PFSK-1 (cell line): ENCODE measurements around the gene DGKG.
A peak's percentile ranks its signal among the peaks of the same experiment; 100 is the strongest.

ENCODE experiments used
- FOXP2 ChIP-seq: optimal IDR thresholded peaks from 2 replicates; pipeline ENCODE3; 2011; ENCODE audit warnings: borderline replicate concordance, control low read depth, inconsistent platforms; ENCODE audit not compliant: insufficient read depth; ENCODE audit errors: extremely low read length, extremely low read depth
- POLR2AphosphoS5 ChIP-seq: IDR thresholded peaks from 2 replicates; pipeline ENCODE4 v1.6.1; 2012; ENCODE audit warnings: low read depth, mild to moderate bottlenecking, control low read depth, low read length, moderate library complexity
- REST ChIP-seq, 2 experiments: IDR thresholded peaks; 2 replicates each; pipeline versions ENCODE4 v1.6.1 to v1.8.0; 2011 to 2012; ENCODE audit warnings: low read depth in 2 of 2, low read length in 2 of 2, control low read depth in 1 of 2, inconsistent platforms in 1 of 2, mild to moderate bottlenecking in 1 of 2, moderate library complexity in 1 of 2; ENCODE audit not compliant: insufficient read depth in 1 of 2
- SIN3A ChIP-seq: IDR thresholded peaks from 2 replicates; pipeline ENCODE4 v1.6.1; 2012; ENCODE audit warnings: mild to moderate bottlenecking, low read length, moderate library complexity, borderline replicate concordance; ENCODE audit not compliant: insufficient read depth
- TAF1 ChIP-seq: IDR thresholded peaks from 2 replicates; pipeline ENCODE4 v1.6.1; 2012; ENCODE audit warnings: low read length, control low read depth, borderline replicate concordance; ENCODE audit not compliant: insufficient read depth

Gene DGKG

GRCh38 chr3:186307594-186308221 lies 54.3 kb downstream of the DGKG start:
- TF ChIP-seq TAF1 (no peak), POLR2AphosphoS5 (no peak), REST (IDR thresholded peaks at IDR 0.05; ENCODE audit: insufficient read depth in 1 of 2, low read depth in 2 of 2, low read length in 2 of 2) (peak; percentile 87 to 92), FOXP2 (no peak)

- TF ChIP-seq REST (IDR thresholded peaks at IDR 0.05; ENCODE audit: insufficient read depth in 1 of 2, low read depth in 2 of 2, low read length in 2 of 2) (no peak), TAF1 (no peak), POLR2AphosphoS5 (no peak), SIN3A (no peak), FOXP2 (no peak)
These were observed 56.7 kb downstream of the DGKG start for GRCh38 chr3:186305286-186305685.

GRCh38 chr3:186303965-186304364 lies 58.1 kb downstream of the DGKG start:
- TF ChIP-seq POLR2AphosphoS5 (no peak), SIN3A (no peak), TAF1 (no peak), REST (IDR thresholded peaks at IDR 0.05; ENCODE audit: insufficient read depth in 1 of 2, low read depth in 2 of 2, low read length in 2 of 2) (no peak), FOXP2 (no peak)

- TF ChIP-seq REST (IDR thresholded peaks at IDR 0.05; ENCODE audit: insufficient read depth in 1 of 2, low read depth in 2 of 2, low read length in 2 of 2) (peak in 1 of 2 experiments; percentile 69; a peak in 2 of 4 replicates), FOXP2 (no peak), POLR2AphosphoS5 (no peak)
These were observed 62.7 kb downstream of the DGKG start for GRCh38 chr3:186299327-186299726.

- no peak for TF ChIP-seq POLR2AphosphoS5
- TF ChIP-seq FOXP2, result no peak
- no peak for TF ChIP-seq SIN3A
- TF ChIP-seq REST (IDR thresholded peaks at IDR 0.05; ENCODE audit: insufficient read depth in 1 of 2, low read depth in 2 of 2, low read length in 2 of 2), result no peak
- no peak for TF ChIP-seq TAF1
These were observed 63.2 kb downstream of the DGKG start for GRCh38 chr3:186298876-186299275.
